ENCODE measurements around the gene USF3.

DNA sequence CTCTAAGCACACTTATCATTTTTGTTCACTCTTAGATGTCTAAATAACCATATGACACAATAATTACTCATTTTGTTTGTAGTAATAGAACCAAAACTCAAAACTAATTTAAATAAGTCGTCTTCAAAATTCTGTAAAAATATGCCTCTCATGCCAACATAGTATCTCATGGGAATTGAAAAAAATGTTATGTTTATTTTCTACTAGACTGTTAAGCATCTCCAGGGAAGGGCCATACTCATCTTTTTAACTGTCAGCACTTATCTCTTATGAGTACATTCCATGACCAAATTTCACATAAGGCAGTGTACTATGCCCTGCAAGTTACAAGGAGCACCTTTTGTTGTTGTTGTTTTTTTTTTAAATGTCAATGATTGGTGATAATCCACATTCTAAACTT is 18.3 kb upstream of the USF3 start:
- TF ChIP-seq, protein P1, sequence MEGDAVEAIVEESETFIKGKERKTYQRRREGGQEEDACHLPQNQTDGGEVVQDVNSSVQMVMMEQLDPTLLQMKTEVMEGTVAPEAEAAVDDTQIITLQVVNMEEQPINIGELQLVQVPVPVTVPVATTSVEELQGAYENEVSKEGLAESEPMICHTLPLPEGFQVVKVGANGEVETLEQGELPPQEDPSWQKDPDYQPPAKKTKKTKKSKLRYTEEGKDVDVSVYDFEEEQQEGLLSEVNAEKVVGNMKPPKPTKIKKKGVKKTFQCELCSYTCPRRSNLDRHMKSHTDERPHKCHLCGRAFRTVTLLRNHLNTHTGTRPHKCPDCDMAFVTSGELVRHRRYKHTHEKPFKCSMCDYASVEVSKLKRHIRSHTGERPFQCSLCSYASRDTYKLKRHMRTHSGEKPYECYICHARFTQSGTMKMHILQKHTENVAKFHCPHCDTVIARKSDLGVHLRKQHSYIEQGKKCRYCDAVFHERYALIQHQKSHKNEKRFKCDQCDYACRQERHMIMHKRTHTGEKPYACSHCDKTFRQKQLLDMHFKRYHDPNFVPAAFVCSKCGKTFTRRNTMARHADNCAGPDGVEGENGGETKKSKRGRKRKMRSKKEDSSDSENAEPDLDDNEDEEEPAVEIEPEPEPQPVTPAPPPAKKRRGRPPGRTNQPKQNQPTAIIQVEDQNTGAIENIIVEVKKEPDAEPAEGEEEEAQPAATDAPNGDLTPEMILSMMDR (conservative IDR thresholded peaks at IDR 0.05; ENCODE audit: low read length): no peak
- no peak for TF ChIP-seq EZH2phosphoT487 (IDR thresholded peaks at IDR 0.05; ENCODE audit: borderline replicate concordance, low read depth, low read length)

Measured in OCI-LY7 (cell line).